ENCODE results near the gene NLGN1. TPM values are rescaled to one million over a fixed set of nuclear protein-coding genes. Genes with fewer than 3 reads are reported as not detected.

NLGN1 gene
- total and polyA plus RNA-seq, 2 of the 8 experiments (the other 6 are each of a cell fraction or from before 2014, with no cell fraction given) = 7.8 to 14.8 TPM

- H3K4me1 ChIP-seq (replicated peaks in 1 of 4; ENCODE audit: control insufficient read depth in 3 of 4, insufficient read depth in 4 of 4, low read length in 3 of 4) = peaks cover 0 to 3% (median 0%) of the 10 kb centered on the region in 4 experiments; a peak in 2 of 7 replicates
- H3K23ac ChIP-seq (ENCODE audit: insufficient read length) = no peak overlapping the region
- no peak overlapping the region for H4K5ac ChIP-seq (ENCODE audit: insufficient read length, low read depth, low read length)
- no peak overlapping the region for H3K4me2 ChIP-seq (ENCODE audit: insufficient read depth in 1 of 2, low read depth in 2 of 2, low read length in 2 of 2)
- no peak overlapping the region for H3K14ac ChIP-seq (ENCODE audit: insufficient read length)
- H2BK120ac ChIP-seq (replicated peaks; ENCODE audit: low read depth, low read length) = no peak overlapping the region
- no peaks in the 10 kb centered on the region for H3K79me1 ChIP-seq (ENCODE audit: low read depth, low read length)
- H2BK20ac ChIP-seq (ENCODE audit: low read length) = no peak overlapping the region
- no peak overlapping the region for H3K9ac ChIP-seq (replicated peaks in 1 of 4; ENCODE audit: extremely low read depth in 1 of 4, low read depth in 3 of 4, low read length in 3 of 4)
- POLR2A ChIA-PET (ENCODE audit: partially characterized antibody) = interaction anchor here (0.6 kb wide), 1 partner anchor 52 kb away, joined by 4 read pairs; no protein-coding TSS in a partner anchor
- DNase-seq (ENCODE audit: low read depth in 1 of 2, low spot score in 2 of 2) (no peak), FAIRE-seq (no peak)
- no peak overlapping the region for H3K4ac ChIP-seq (replicated peaks; ENCODE audit: insufficient read length, low read depth, low read length)
- no peak overlapping the region for H2AK5ac ChIP-seq (ENCODE audit: low read depth, low read length)
- 84% methylated on average over 1 of the region's 1 CpG; no CpG with 5 or more reads in 1 of the 2 experiments for WGBS, 2 experiments (ENCODE audit: extremely low coverage in 1 of 2, insufficient coverage in 1 of 2, insufficient read length in 1 of 2, insufficient replicate concordance in 2 of 2, low coverage in 1 of 2, low lambda C conversion rate in 2 of 2, missing lambda C conversion rate in 1 of 2)
- no peak overlapping the region for H4K8ac ChIP-seq (ENCODE audit: extremely low read depth, insufficient read depth, low read length)
- CTCF ChIA-PET (ENCODE audit: partially characterized antibody) = no interaction called here
- no peaks in the 10 kb centered on the region for H3K27me3 ChIP-seq (replicated peaks in 1 of 4; ENCODE audit: control insufficient read depth in 3 of 4, extremely low read depth in 1 of 4, insufficient read depth in 3 of 4, low read length in 3 of 4)
- H3K4me3 ChIP-seq (ENCODE audit: extremely low read depth in 1 of 4, insufficient read depth in 2 of 4, low read depth in 3 of 4, low read length in 4 of 4) = no peak overlapping the region
- H3K56ac ChIP-seq (replicated peaks; ENCODE audit: insufficient read length, low read depth, low read length) = no peak overlapping the region
- no peak overlapping the region for H3K18ac ChIP-seq (ENCODE audit: extremely low read depth, low read length)
- no peak overlapping the region for H2BK5ac ChIP-seq (ENCODE audit: low read depth, low read length)
- H4K91ac ChIP-seq (replicated peaks; ENCODE audit: insufficient read length, low read length) = no peak overlapping the region
- no peak overlapping the region for H3K27ac ChIP-seq (ENCODE audit: low read depth, low read length)
- no peak overlapping the region for H2BK15ac ChIP-seq (ENCODE audit: low read length)
- H4K20me1 ChIP-seq (replicated peaks in 1 of 2; ENCODE audit: control insufficient read depth in 1 of 2, insufficient read depth in 2 of 2, low read length in 2 of 2) = no peaks in the 10 kb centered on the region
- H2AFZ ChIP-seq (ENCODE audit: low read length) = no peak overlapping the region
- H3K36me3 ChIP-seq (ENCODE audit: control insufficient read depth in 2 of 4, insufficient read depth in 4 of 4, low read length in 3 of 4) = no peaks in the 10 kb centered on the region
- no peaks in the 10 kb centered on the region for H3K79me2 ChIP-seq (ENCODE audit: control insufficient read depth in 1 of 2, insufficient read depth in 2 of 2, low read length in 2 of 2)
- H3K9me3 ChIP-seq (ENCODE audit: insufficient read depth in 2 of 2, low read depth in 1 of 2, low read length in 1 of 2) = no peaks in the 10 kb centered on the region
- H3K23me2 ChIP-seq (ENCODE audit: low read depth, low read length) = no peaks in the 10 kb centered on the region
- H2BK12ac ChIP-seq (ENCODE audit: low read depth, low read length) = no peak overlapping the region
- TF ChIP-seq BRCA1 (IDR thresholded peaks at IDR 0.05; ENCODE audit: low read depth, low read length) = no peak
- TF ChIP-seq SIRT6 (IDR thresholded peaks at IDR 0.05; ENCODE audit: low read length) = no peak
- no peak for TF ChIP-seq EGR1 (IDR thresholded peaks at IDR 0.05; ENCODE audit: borderline replicate concordance, low read depth, low read length)
- no peak for TF ChIP-seq JUND (IDR thresholded peaks at IDR 0.05; ENCODE audit: low read length)
- TF ChIP-seq KDM4A (IDR thresholded peaks at IDR 0.05; ENCODE audit: low read depth, low read length, severe bottlenecking) = no peak
- no peak for TF ChIP-seq TAF7 (optimal IDR thresholded peaks at IDR 0.05; ENCODE audit: borderline replicate concordance, low read depth, low read length)
- TF ChIP-seq CBX8 (IDR thresholded peaks at IDR 0.05; ENCODE audit: borderline replicate concordance, low read depth, low read length) = no peak
- TF ChIP-seq RBBP5 (IDR thresholded peaks at IDR 0.05; ENCODE audit: borderline replicate concordance, low read depth, low read length) = no peak
Observed at GRCh38 chr3:173734895-173735294, 337.4 kb downstream of the NLGN1 start.
